NB4 (cell line): Measurements from ENCODE around the gene DEUP1.

Experiments
- MYC ChIP-seq: IDR thresholded peaks from 2 replicates; pipeline ENCODE4 v1.6.1; 2011; ENCODE audit warnings: low read depth, low read length
- POLR2A ChIP-seq: IDR thresholded peaks from 2 replicates; pipeline ENCODE4 v1.6.1; 2011; ENCODE audit warnings: mild to moderate bottlenecking; ENCODE audit not compliant: insufficient read length; ENCODE audit errors: extremely low read depth
- TF ChIP-seq, protein P1 (sequence below): IDR thresholded peaks from one replicate; pipeline ENCODE4 v1.5.1; 2012; ENCODE audit warnings: low read depth, low read length
- TF ChIP-seq, protein P2 (sequence below): IDR thresholded peaks from 2 replicates; pipeline ENCODE4 v1.6.1; 2011; ENCODE audit warnings: low read depth, low read length

DNA sequence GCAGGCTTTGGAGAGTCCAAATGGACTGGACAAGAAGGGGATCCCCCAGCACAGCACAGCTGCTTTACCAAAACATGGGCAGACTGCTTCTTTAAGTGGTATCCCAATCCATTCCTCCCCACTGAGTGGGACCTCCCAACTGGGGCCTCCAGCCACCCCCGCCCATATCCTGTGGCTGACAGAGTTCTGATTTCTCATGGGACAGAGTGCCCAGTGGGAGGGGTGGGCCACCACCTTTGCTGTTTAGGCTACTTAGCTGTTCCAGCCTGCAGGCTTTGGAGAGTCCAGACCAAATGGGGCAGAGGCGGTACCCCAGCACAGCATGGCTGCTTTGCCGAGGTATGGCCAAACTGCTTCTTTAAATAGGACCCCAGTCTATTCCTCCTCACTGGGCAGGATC, 26.9 kb upstream of the DEUP1 start:
- TF ChIP-seq, protein P1, sequence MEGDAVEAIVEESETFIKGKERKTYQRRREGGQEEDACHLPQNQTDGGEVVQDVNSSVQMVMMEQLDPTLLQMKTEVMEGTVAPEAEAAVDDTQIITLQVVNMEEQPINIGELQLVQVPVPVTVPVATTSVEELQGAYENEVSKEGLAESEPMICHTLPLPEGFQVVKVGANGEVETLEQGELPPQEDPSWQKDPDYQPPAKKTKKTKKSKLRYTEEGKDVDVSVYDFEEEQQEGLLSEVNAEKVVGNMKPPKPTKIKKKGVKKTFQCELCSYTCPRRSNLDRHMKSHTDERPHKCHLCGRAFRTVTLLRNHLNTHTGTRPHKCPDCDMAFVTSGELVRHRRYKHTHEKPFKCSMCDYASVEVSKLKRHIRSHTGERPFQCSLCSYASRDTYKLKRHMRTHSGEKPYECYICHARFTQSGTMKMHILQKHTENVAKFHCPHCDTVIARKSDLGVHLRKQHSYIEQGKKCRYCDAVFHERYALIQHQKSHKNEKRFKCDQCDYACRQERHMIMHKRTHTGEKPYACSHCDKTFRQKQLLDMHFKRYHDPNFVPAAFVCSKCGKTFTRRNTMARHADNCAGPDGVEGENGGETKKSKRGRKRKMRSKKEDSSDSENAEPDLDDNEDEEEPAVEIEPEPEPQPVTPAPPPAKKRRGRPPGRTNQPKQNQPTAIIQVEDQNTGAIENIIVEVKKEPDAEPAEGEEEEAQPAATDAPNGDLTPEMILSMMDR = no peak
- no peak for TF ChIP-seq POLR2A
- TF ChIP-seq, protein P2, sequence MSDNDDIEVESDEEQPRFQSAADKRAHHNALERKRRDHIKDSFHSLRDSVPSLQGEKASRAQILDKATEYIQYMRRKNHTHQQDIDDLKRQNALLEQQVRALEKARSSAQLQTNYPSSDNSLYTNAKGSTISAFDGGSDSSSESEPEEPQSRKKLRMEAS = no peak
- TF ChIP-seq MYC = no peak
